Sigmoid colon (tissue), 7 donors: ENCODE data around the gene SCRG1. TPM values are rescaled to one million over a fixed set of nuclear protein-coding genes. Genes with fewer than 3 reads are reported as not detected.
A peak's percentile ranks its signal among the peaks of the same experiment; 100 is the strongest.

Source experiments
- DNase-seq: peaks from one replicate; pipeline ENCODE4 v3.0.0-alpha.2; 2019
- H3K27ac ChIP-seq, 4 donors: fragments of 200-600 bp; sonication (generic); one replicate each; pipeline ENCODE4 v1.5.1; 2016 to 2019; ENCODE audit warnings: mild to moderate bottlenecking in 1 of 4
- H3K27me3 ChIP-seq, 3 donors: fragments of 200-600 bp; sonication (generic); one replicate each; pipeline ENCODE4 v1.5.1; 2019; ENCODE audit warnings: mild to moderate bottlenecking in 1 of 3
- H3K36me3 ChIP-seq, 4 donors: fragments of 200-600 bp; sonication (generic); one replicate each; pipeline ENCODE4 v1.5.1; 2016 to 2019
- H3K4me1 ChIP-seq, 4 donors: fragments of 200-600 bp; sonication (generic); one replicate each; pipeline ENCODE4 v1.5.1; 2017 to 2019
- H3K4me3 ChIP-seq, 4 donors: fragments of 200-600 bp; sonication (generic); one replicate each; pipeline ENCODE4 v1.5.1; 2017 to 2019; ENCODE audit warnings: mild to moderate bottlenecking in 2 of 4, moderate library complexity in 1 of 4
- H3K9me3 ChIP-seq, 4 donors: fragments of 200-600 bp in 3 of 4; sonication (generic) in 3 of 4; one replicate each; pipeline versions ENCODE4 v1.5.1 to v1.6.1; 2013 to 2019
- EP300 ChIP-seq, 4 donors: sonication (generic); formaldehyde crosslinking; IDR thresholded peaks; one replicate each; pipeline ENCODE4 v1.6.1; 2017; ENCODE audit warnings: antibody characterized with exemption in 4 of 4
- POLR2A ChIP-seq, 2 donors: fragments of 450-650 bp; IDR thresholded peaks; one replicate each; pipeline ENCODE4 v1.6.1; 2016; ENCODE audit warnings: antibody characterized with exemption in 2 of 2, mild to moderate bottlenecking in 2 of 2, moderate library complexity in 2 of 2
- POLR2AphosphoS5 ChIP-seq, 4 donors: sonication (generic); formaldehyde crosslinking; IDR thresholded peaks; one replicate each; pipeline ENCODE4 v1.6.1; 2017; ENCODE audit warnings: antibody characterized with exemption in 4 of 4
- WGBS, 2 donors: extraction: QIAGEN DNeasy Blood & Tissue Kit; methylation state at CpG; one replicate each; pipeline ENCODE4 v1.1.7; 2013; 5-methylcytosine and 5-hydroxymethylcytosine counted together
- intact Hi-C: fragments of 100-400 bp; cut with DNase I; formaldehyde crosslinking; loops from one replicate; pipeline ENCODE4 v1.15.1; 2023
- polyA plus RNA-seq, 3 donors: library from polyadenylated mRNA; stranded (reverse); fragments of 200-250 nt; gene quantifications; one replicate each; pipeline ENCODE4 v1.2.3, GENCODE V29; 2013
- total RNA-seq, 4 donors: library from RNA; depleted of rRNA; stranded (reverse); fragments of >200 nt; gene quantifications; one replicate each; pipeline ENCODE4 v1.1.0, GENCODE V29; 2016
- TF ChIP-seq, protein P1 (sequence below), 4 experiments: fragments of 450-650 bp in 3 of 4; fragments of 200-600 bp in 1 of 4; IDR thresholded peaks; one replicate each; pipeline ENCODE4 v1.5.1; 2016 to 2019; ENCODE audit warnings: antibody characterized with exemption in 4 of 4, mild to moderate bottlenecking in 3 of 4, moderate library complexity in 2 of 4
- donor health status: healthy with polysubstance abuse.
- donor health status: Bipolar disorder and iron deficiency.
- donor health status: healthy.

SCRG1 gene
- total and polyA plus RNA-seq, 7 donors: 0.55 to 5.8 (median 3.5) TPM; not detected in 1

DNA sequence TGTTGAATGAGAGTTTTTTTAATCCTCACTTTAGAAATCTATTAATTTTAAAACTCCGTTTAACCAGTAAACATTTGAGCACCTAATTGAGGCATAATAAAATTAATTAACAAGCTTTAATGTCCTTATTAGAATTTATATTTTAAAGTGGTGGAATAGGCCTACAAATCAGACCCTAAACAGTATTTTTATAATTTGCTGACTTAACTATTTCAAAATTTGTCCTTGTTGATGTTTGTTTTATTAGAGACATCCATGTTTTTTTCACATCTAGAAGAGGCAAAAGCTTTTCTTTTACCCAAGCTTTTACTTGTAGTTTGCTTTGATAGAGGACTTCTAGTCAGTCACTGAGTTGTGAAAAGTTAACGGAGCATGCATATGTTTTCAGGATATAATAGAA lies 24.3 kb downstream of the SCRG1 start:
- Histone ChIP-seq H3K27ac (peak overlapping the region; percentile 94 to 98 (median 97)), H3K4me1 (peaks cover 0 to 55% (median 30%) of the 10 kb centered on the region in 4 donors), H3K36me3 (peaks cover 0 to 17% (median 0%) of the 10 kb centered on the region in 4 donors), H3K27me3 (no peaks in the 10 kb centered on the region), H3K9me3 (no peaks in the 10 kb centered on the region), H3K4me3 (peak overlapping the region in 1 of 4 donors; percentile 90)
- WGBS, 2 donors: 94 to 95% methylated on average over 2 of the region's 2 CpGs
- intact Hi-C loops: loop anchor here (5.0 kb wide), 2 partner anchors 43 to 133 kb away; no protein-coding TSS in a partner anchor
- TF ChIP-seq, protein P1, sequence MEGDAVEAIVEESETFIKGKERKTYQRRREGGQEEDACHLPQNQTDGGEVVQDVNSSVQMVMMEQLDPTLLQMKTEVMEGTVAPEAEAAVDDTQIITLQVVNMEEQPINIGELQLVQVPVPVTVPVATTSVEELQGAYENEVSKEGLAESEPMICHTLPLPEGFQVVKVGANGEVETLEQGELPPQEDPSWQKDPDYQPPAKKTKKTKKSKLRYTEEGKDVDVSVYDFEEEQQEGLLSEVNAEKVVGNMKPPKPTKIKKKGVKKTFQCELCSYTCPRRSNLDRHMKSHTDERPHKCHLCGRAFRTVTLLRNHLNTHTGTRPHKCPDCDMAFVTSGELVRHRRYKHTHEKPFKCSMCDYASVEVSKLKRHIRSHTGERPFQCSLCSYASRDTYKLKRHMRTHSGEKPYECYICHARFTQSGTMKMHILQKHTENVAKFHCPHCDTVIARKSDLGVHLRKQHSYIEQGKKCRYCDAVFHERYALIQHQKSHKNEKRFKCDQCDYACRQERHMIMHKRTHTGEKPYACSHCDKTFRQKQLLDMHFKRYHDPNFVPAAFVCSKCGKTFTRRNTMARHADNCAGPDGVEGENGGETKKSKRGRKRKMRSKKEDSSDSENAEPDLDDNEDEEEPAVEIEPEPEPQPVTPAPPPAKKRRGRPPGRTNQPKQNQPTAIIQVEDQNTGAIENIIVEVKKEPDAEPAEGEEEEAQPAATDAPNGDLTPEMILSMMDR (IDR thresholded peaks at IDR 0.05): no peak
- no peak for TF ChIP-seq POLR2AphosphoS5 (IDR thresholded peaks at IDR 0.05)
- no peak for TF ChIP-seq EP300 (IDR thresholded peaks at IDR 0.05)
- TF ChIP-seq POLR2A (IDR thresholded peaks at IDR 0.05): no peak
- DNase-seq: no peak

DNA sequence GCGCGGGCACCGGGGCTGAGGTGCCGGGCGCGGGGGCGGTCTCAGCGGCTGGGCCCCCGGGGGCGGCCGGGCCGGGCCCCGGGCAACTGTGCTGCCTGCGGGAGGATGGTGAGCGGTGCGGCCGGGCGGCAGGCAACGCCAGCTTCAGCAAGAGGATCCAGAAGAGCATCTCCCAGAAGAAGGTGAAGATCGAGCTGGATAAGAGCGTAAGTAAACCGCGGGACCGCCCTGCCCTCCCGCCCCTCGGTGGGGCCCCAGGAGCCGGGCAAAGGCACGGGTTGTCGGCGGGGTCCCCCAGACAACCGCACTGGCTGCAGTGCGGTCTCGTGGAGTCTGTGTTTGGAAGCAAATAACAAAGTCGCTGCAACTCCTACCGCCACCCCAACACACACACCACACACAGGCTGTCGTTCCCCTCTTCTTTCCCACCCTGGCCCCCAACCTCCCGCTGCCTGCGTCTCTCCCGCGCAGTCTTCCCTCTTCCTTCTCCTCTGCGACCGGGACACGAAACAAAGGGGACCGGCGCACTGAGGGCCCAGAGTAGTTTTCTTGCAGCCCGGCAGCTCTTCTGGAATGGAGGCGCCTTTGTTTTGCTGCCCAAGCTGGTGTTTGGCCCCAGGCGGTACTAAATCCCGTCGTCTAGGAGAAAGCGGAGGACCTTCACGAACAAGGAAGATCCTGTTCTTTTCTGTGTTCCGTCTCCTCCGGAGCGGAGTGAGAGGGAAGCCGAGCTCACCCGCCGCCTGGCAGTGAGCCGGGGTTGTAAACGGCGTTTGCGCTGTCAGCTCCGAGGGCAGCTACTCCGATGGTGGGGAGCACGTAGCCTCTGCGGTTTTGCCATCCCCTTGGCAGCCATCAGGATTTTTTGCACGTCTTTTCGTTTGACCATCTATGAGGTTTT lies 27.4 kb downstream of the SCRG1 start:
- Histone ChIP-seq H3K9me3 (no peaks in the 10 kb centered on the region), H3K4me3 (peak overlapping the region; percentile 82 to 91 (median 90)), H3K27ac (peak overlapping the region; percentile 94 to 98 (median 97)), H3K27me3 (no peaks in the 10 kb centered on the region), H3K4me1 (peaks cover 0 to 60% (median 43%) of the 10 kb centered on the region in 4 donors), H3K36me3 (peaks cover 0 to 10% (median 0%) of the 10 kb centered on the region in 4 donors)
- WGBS, 2 donors: 0 to 1% methylated on average over 68 of the region's 68 CpGs
- intact Hi-C loops: loop anchor here (5.0 kb wide), 2 partner anchors 46 to 136 kb away; no protein-coding TSS in a partner anchor
- peak; percentile 89 for DNase-seq
- TF ChIP-seq POLR2AphosphoS5 (IDR thresholded peaks at IDR 0.05): peak in 3 of 4 donors; percentile 78 to 87 (median 79)
- TF ChIP-seq EP300 (IDR thresholded peaks at IDR 0.05): no peak
- TF ChIP-seq, protein P1 (IDR thresholded peaks at IDR 0.05): no peak
- TF ChIP-seq POLR2A (IDR thresholded peaks at IDR 0.05): peak; percentile 43 to 66

DNA sequence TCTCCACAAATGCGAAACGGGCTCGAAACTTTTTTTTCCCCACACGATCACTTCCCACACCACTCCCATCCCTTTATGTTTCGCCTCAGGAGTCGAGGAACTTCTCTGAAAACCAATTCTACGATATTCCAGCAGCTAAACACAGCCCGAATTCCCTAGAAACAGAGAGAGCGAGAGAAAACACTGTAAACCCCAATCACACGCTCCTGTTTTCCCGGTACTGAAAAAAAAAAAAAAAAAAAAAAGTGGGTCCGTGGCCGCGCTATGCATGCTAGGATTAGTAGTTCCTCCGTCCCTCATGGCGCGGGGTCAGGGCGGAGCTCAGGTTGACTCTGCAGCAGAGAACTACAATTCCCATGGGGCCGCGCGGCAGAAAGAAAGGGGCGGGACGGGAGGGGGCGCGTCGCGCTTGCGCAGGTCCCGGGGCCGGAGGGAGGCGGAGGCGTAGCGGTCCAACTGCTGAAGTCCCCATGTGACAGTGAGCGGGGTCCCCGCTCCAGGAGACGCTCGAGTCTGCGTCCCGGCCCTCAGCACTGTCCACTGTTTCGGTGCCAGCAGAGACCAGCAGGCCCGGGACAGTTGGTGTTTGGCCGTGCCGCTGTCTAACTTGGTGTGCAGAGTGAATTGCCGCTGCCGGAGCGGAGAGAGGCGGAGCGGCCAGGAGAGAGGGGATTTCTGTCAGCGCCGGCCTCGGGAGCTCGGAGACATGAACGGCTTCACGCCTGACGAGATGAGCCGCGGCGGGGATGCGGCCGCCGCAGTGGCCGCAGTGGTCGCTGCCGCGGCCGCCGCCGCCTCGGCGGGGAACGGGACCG lies 28.2 kb downstream of the SCRG1 start, which contains the start of gene SAP30:
SAP30 (plus strand) TSS at position 478 of the 815 bp plus-strand sequence; CDS start at position 707, 229 bp downstream.
- Histone ChIP-seq H3K4me3 (peak within 1 kb of the TSS; percentile 82 to 91 (median 90)), H3K9me3 (no peaks in the 10 kb centered on the region), H3K27me3 (no peaks in the 10 kb centered on the region), H3K36me3 (peaks cover 0 to 2% (median 0%) of the 10 kb centered on the region in 4 donors), H3K27ac (peak within 1 kb of the TSS; percentile 94 to 98 (median 97)), H3K4me1 (peaks cover 0 to 52% (median 39%) of the 10 kb centered on the region in 4 donors)
- DNase-seq: peak; percentile 100
- 0% methylated on average over 72 of the region's 72 CpGs for WGBS, 2 donors
- TF ChIP-seq POLR2A (IDR thresholded peaks at IDR 0.05): peak; percentile 99
- peak; percentile 100 for TF ChIP-seq POLR2AphosphoS5 (IDR thresholded peaks at IDR 0.05)
- TF ChIP-seq, protein P1 (IDR thresholded peaks at IDR 0.05): no peak
- peak in 1 of 4 donors; percentile 24 for TF ChIP-seq EP300 (IDR thresholded peaks at IDR 0.05)
- intact Hi-C loops: loop anchor here (1.0 to 5.0 kb wide), 3 partner anchors 36 to 137 kb away; partner anchors contain the start of gene HMGB2

DNA sequence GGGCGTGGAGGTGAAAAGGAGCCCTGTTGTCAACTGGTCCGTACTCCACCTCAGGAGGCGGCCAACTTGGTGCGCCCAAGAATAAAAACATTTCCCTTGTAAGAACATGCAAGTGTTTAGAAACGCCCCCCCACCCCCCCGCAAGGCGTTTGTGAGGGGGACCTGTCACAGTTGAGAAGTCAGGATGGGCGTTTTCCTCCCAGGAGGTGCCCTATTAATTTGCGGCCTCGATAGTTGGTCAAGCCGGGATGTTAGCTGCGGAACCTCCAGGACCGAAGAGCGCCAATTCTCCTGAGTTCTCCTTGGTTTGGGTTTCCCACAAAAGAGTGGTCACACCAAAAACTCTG lies 28.8 kb downstream of the SCRG1 start:
- peaks cover 0 to 47% (median 36%) of the 10 kb centered on the region in 4 donors for H3K4me1 ChIP-seq
- peak; percentile 91 for DNase-seq

More for the DNA sequence above, 28.8 kb downstream of the SCRG1 start:
- H3K27ac ChIP-seq: peak overlapping the region; percentile 94 to 98 (median 97)
- intact Hi-C loops: loop anchor here (1.0 to 5.0 kb wide), 3 partner anchors 36 to 137 kb away; partner anchors contain the start of gene HMGB2
- H3K4me3 ChIP-seq: peak overlapping the region; percentile 82 to 91 (median 90)
- H3K27me3 ChIP-seq: no peaks in the 10 kb centered on the region
- TF ChIP-seq POLR2AphosphoS5 (IDR thresholded peaks at IDR 0.05): no peak
- TF ChIP-seq POLR2A (IDR thresholded peaks at IDR 0.05): no peak
- TF ChIP-seq, protein P1 (IDR thresholded peaks at IDR 0.05): no peak
- WGBS, 2 donors: 0 to 1% methylated on average over 14 of the region's 14 CpGs
- no peaks in the 10 kb centered on the region for H3K9me3 ChIP-seq
- H3K36me3 ChIP-seq: no peaks in the 10 kb centered on the region
